Activated T-helper 1 cell treated with anti-CD3 and anti-CD28 coated beads, Interleukin-12 subunit alpha, Interleukin-12 subunit beta, Interleukin-2, Interleukin-4 antibody, amounts not matched to agents 30 ng/mL and 10 ng/mL and 1 ng/mL, durations not matched to agents 14 hours and 24 hours and 36 hours (primary cell): ENCODE data around the gene ISG20L2. TPM values are rescaled to one million over a fixed set of nuclear protein-coding genes. Genes with fewer than 3 reads are reported as not detected.

Source experiments
- DNase-seq: peaks from one replicate; pipeline ENCODE4 v3.0.0; 2021; ENCODE audit warnings: low spot score
- H3K27ac Mint-ChIP-seq: one replicate; pipeline ENCODE4 v1.8.0; 2021; ENCODE audit warnings: mild to moderate bottlenecking, mixed read lengths
- H3K27me3 Mint-ChIP-seq: one replicate; pipeline ENCODE4 v1.8.0; 2022; ENCODE audit warnings: mild to moderate bottlenecking, moderate library complexity, mixed read lengths; ENCODE audit not compliant: insufficient read depth
- H3K36me3 Mint-ChIP-seq: one replicate; pipeline ENCODE4 v1.8.0; 2021; ENCODE audit warnings: low read depth, mixed read lengths
- H3K4me1 Mint-ChIP-seq: one replicate; pipeline ENCODE4 v1.8.0; 2021; ENCODE audit warnings: low read depth, mixed read lengths
- H3K4me3 Mint-ChIP-seq: one replicate; pipeline ENCODE4 v1.8.0; 2021; ENCODE audit warnings: mild to moderate bottlenecking, moderate library complexity, mixed read lengths
- H3K9me3 Mint-ChIP-seq: one replicate; pipeline ENCODE4 v1.8.0; 2021; ENCODE audit warnings: mixed read lengths
- intact Hi-C: fragments of 100-400 bp; cut with micrococcal nuclease; formaldehyde crosslinking; loops from one replicate; pipeline ENCODE4 v1.15.1; 2024
- total RNA-seq: library from RNA; stranded (reverse); gene quantifications from 2 replicates; pipeline ENCODE4 v1.2.3, GENCODE V29; 2022

ISG20L2 gene
- 73.7 and 81.5 TPM in 2 replicates for total RNA-seq

DNA sequence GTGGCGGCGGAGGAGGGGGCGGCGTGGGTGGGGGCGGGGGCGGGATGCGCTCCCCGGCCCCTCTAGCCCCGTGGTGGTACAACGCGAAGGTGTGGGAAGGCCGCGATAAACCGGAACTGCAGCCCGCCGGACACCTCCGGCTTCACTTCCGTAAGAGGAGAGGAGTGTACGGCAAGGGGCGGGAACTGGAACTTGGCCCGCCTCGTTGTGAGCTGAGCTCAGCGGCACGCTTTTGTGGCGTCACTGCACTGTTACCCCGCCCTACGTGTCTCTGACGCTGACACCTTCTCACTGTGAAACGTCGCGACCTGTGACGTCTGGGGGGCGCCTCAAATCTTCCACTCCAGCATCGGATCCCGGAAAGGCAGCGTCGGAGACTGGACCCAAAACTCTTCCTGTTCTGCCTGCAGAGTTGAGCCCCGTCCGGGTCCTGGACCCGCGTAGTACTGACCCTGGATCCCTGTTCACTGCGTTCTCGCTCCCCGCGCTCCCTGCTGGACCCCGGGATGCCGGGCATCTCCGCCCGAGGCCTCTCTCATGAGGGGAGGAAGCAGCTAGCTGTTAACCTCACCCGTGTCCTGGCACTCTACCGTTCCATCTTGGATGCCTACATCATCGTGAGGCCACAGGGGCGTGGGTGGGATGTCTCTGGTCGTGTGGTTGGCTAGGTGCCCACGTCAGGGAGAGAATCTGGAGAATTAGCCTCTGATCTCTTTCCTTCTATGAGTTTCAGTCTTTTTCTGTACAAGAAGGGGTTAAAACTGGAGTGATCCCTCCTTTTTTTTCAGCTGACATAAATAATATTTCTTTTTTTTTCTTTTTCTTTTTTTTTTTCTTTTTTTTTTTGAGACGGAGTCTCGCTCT, at the start of gene ISG20L2:
TSS of gene ISG20L2 (minus strand) at position 168 of the 864 bp plus-strand sequence. CDS start 1,114 bp downstream, outside the sequence.
- Mint-ChIP-seq H3K36me3 (peaks cover 21% of the 10 kb centered on the region), H3K27me3 (no peaks in the 10 kb centered on the region), H3K4me1 (peaks cover 30% of the 10 kb centered on the region), H3K9me3 (no peaks in the 10 kb centered on the region), H3K27ac (no peak within 1 kb of the TSS), H3K4me3 (no peak within 1 kb of the TSS)
- DNase-seq = peak; percentile 96
- intact Hi-C loops = loop anchor here (1.0 to 5.0 kb wide), 8 partner anchors 12 to 391 kb away; partner anchors contain the start of genes CCT3, HDGF, MEF2D and MRPL24

GRCh38 chr1:156777573-156777972, 49.0 kb upstream of the ISG20L2 start:
- intact Hi-C loops = no loop called here
- no peak for DNase-seq
- Mint-ChIP-seq H3K27ac (peak overlapping the region; percentile 5), H3K4me3 (no peak overlapping the region), H3K36me3 (peaks cover 29% of the 10 kb centered on the region), H3K27me3 (no peaks in the 10 kb centered on the region), H3K4me1 (peaks cover 48% of the 10 kb centered on the region), H3K9me3 (no peaks in the 10 kb centered on the region)

GRCh38 chr1:156776942-156777341, 48.4 kb upstream of the ISG20L2 start:
- Mint-ChIP-seq H3K36me3 (peaks cover 23% of the 10 kb centered on the region), H3K9me3 (no peaks in the 10 kb centered on the region), H3K4me3 (no peak overlapping the region), H3K4me1 (peaks cover 48% of the 10 kb centered on the region), H3K27ac (no peak overlapping the region), H3K27me3 (no peaks in the 10 kb centered on the region)
- DNase-seq = no peak
- intact Hi-C loops = no loop called here

GRCh38 chr1:156775799-156776198, 47.2 kb upstream of the ISG20L2 start:
- Mint-ChIP-seq H3K4me3 (no peak overlapping the region), H3K36me3 (peaks cover 22% of the 10 kb centered on the region), H3K27me3 (no peaks in the 10 kb centered on the region), H3K9me3 (no peaks in the 10 kb centered on the region), H3K27ac (no peak overlapping the region), H3K4me1 (peaks cover 44% of the 10 kb centered on the region)
- intact Hi-C loops = no loop called here
- DNase-seq = no peak

DNA sequence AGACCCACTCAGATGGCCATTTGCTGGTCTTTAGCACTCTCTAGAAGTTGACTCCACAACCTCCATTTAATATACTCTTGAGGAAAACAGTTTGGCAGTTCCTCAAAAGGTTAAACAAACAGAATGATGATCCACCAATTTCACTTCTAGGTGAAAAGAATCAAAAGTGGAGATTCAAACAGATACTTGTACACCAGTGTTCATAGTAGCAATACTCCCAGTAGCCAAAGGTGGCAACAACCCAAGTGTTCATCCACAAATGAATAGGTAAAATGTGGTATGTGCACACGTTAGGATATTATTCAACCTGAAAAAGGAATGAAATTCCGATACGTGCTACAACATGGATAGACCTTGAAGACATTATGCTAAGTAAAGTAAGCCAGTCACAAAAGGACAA, 45.0 kb upstream of the ISG20L2 start:
- DNase-seq = no peak
- Mint-ChIP-seq H3K27ac (no peak overlapping the region), H3K27me3 (no peaks in the 10 kb centered on the region), H3K4me3 (no peak overlapping the region), H3K9me3 (no peaks in the 10 kb centered on the region), H3K4me1 (peaks cover 64% of the 10 kb centered on the region), H3K36me3 (peaks cover 33% of the 10 kb centered on the region)
- intact Hi-C loops = no loop called here

- Mint-ChIP-seq H3K36me3 (peaks cover 33% of the 10 kb centered on the region), H3K27me3 (no peaks in the 10 kb centered on the region)
These were observed 44.3 kb upstream of the ISG20L2 start for GRCh38 chr1:156772728-156773497.

GRCh38 chr1:156772222-156772621, 43.7 kb upstream of the ISG20L2 start:
- Mint-ChIP-seq H3K27me3 (no peaks in the 10 kb centered on the region), H3K4me1 (peaks cover 57% of the 10 kb centered on the region), H3K27ac (no peak overlapping the region), H3K9me3 (no peaks in the 10 kb centered on the region), H3K4me3 (no peak overlapping the region), H3K36me3 (peaks cover 33% of the 10 kb centered on the region)
- DNase-seq = no peak
- intact Hi-C loops = no loop called here

More at GRCh38 chr1:156772728-156773497, 44.3 kb upstream of the ISG20L2 start:
- intact Hi-C loops = no loop called here
- Mint-ChIP-seq H3K27ac (no peak overlapping the region), H3K4me1 (peaks cover 63% of the 10 kb centered on the region), H3K4me3 (no peak overlapping the region), H3K9me3 (no peaks in the 10 kb centered on the region)
- no peak for DNase-seq

GRCh38 chr1:156768610-156769295, 40.2 kb upstream of the ISG20L2 start:
- no peak for DNase-seq
- H3K36me3 Mint-ChIP-seq = peaks cover 28% of the 10 kb centered on the region
- H3K27ac Mint-ChIP-seq = no peak overlapping the region
- peaks cover 61% of the 10 kb centered on the region for H3K4me1 Mint-ChIP-seq
- H3K4me3 Mint-ChIP-seq = no peak overlapping the region
- intact Hi-C loops = loop anchor here (5.0 kb wide), 3 partner anchors 81 to 716 kb away; partner anchors contain the start of genes GPATCH4, LAMTOR2 and UBQLN4
- H3K9me3 Mint-ChIP-seq = no peaks in the 10 kb centered on the region
- H3K27me3 Mint-ChIP-seq = no peaks in the 10 kb centered on the region

- DNase-seq = peak; percentile 47
- Mint-ChIP-seq H3K9me3 (no peaks in the 10 kb centered on the region), H3K27ac (no peak overlapping the region), H3K4me1 (peaks cover 54% of the 10 kb centered on the region), H3K4me3 (no peak overlapping the region), H3K27me3 (no peaks in the 10 kb centered on the region), H3K36me3 (peaks cover 22% of the 10 kb centered on the region)
- intact Hi-C loops = loop anchor here (1.0 to 5.0 kb wide), 12 partner anchors 17 to 716 kb away; partner anchors contain the start of genes CCT3, GPATCH4, HDGF and ISG20L2
These were observed 39.5 kb upstream of the ISG20L2 start for GRCh38 chr1:156767879-156768604.

DNA sequence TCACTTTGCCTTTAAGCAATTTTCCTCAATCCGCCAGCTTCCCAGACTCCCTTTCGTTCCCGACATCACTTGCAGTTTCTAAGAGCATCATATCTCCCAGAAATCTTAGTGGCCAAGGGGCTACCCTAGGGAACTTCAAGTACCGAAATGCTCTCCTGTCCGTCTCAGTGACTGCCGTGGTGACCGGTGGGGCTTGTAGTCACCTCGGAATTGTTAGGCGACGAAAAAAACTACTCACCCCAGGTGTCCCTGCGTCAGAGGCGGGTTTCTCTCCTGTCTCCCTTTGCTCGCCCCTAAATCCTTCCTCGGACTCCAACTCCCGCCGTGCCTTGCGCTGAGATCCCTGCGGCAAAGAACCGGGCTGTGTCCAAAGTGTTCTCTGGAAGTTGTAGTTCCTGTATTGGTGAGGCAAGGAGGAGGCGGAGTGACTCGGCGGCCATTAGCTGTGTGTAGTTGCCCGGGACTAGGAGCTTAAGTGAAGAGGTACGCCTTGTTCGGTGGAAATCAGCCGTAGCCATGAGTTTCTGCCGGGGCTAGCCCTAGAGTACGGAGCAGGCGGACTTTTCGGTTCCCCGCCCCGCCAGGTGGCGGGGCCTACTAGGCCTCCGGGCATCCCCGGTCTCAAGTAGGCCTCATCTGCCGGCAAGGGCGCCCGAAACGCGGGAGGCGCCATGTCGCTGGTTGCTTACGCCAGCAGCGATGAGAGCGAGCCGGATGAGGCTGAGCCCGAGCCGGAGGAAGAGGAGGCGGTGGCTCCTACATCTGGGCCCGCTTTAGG, 38.7 kb upstream of the ISG20L2 start, which contains the start of gene PRCC:
TSS of gene PRCC (plus strand) at position 435 of the 778 bp plus-strand sequence. CDS start at position 672, 237 bp downstream.
- Mint-ChIP-seq H3K9me3 (no peaks in the 10 kb centered on the region), H3K36me3 (peaks cover 17% of the 10 kb centered on the region), H3K4me3 (no peak within 1 kb of the TSS), H3K27me3 (no peaks in the 10 kb centered on the region), H3K27ac (no peak within 1 kb of the TSS), H3K4me1 (peaks cover 46% of the 10 kb centered on the region)
- DNase-seq = peak; percentile 97
- intact Hi-C loops = loop anchor here (1.0 to 5.0 kb wide), 12 partner anchors 16 to 715 kb away; partner anchors contain the start of genes CCT3, GPATCH4, HDGF and ISG20L2
